Stimulated activated CD4-positive, alpha-beta T cell treated with anti-CD3 and anti-CD28 coated beads, TNF-alpha, amount 100 ng/mL, for 4 hours (primary cell): ENCODE results near the gene RREB1.

Source experiments
- DNase-seq, 3 experiments: peaks; one replicate each; pipeline ENCODE4 v3.0.0-alpha.2; 2020; ENCODE audit warnings: low read depth in 3 of 3

The RREB1 gene

GRCh38 chr6:7189101-7189758, 81.5 kb downstream of the RREB1 start:
- DNase-seq: no peak

- no peak for DNase-seq
These were observed 83.0 kb downstream of the RREB1 start for GRCh38 chr6:7190791-7191190.

GRCh38 chr6:7193122-7193521, 85.4 kb downstream of the RREB1 start:
- DNase-seq: no peak

- no peak for DNase-seq
These were observed 86.9 kb downstream of the RREB1 start for GRCh38 chr6:7194657-7195056.

- no peak for DNase-seq
These were observed 87.7 kb downstream of the RREB1 start for GRCh38 chr6:7195339-7196018.

- DNase-seq: no peak
These were observed 88.2 kb downstream of the RREB1 start for GRCh38 chr6:7196019-7196402.

GRCh38 chr6:7196685-7197283, 89.0 kb downstream of the RREB1 start:
- DNase-seq: no peak

- DNase-seq: no peak
These were observed 90.0 kb downstream of the RREB1 start for GRCh38 chr6:7197747-7198146.

- DNase-seq: no peak
These were observed 91.4 kb downstream of the RREB1 start for GRCh38 chr6:7198833-7199800.

- DNase-seq: no peak
These were observed 93.1 kb downstream of the RREB1 start for GRCh38 chr6:7200598-7201443.

- no peak for DNase-seq
These were observed 93.6 kb downstream of the RREB1 start for GRCh38 chr6:7201444-7201731.

GRCh38 chr6:7201732-7202541, 94.2 kb downstream of the RREB1 start:
- no peak for DNase-seq

- no peak for DNase-seq
These were observed 95.2 kb downstream of the RREB1 start for GRCh38 chr6:7202950-7203349.

GRCh38 chr6:7203939-7204338, 96.2 kb downstream of the RREB1 start:
- DNase-seq: no peak

- no peak for DNase-seq
These were observed 97.0 kb downstream of the RREB1 start for GRCh38 chr6:7204726-7205125.

GRCh38 chr6:7207720-7208119, 100.0 kb downstream of the RREB1 start:
- DNase-seq: no peak

GRCh38 chr6:7213416-7213815, 105.7 kb downstream of the RREB1 start:
- DNase-seq: no peak

- no peak for DNase-seq
These were observed 106.7 kb downstream of the RREB1 start for GRCh38 chr6:7214468-7214867.

GRCh38 chr6:7215131-7215530, 107.4 kb downstream of the RREB1 start:
- no peak for DNase-seq

- no peak for DNase-seq
These were observed 108.1 kb downstream of the RREB1 start for GRCh38 chr6:7215798-7216231.
